ENCODE measurements around the gene PCSK6. TPM values are rescaled to one million over a fixed set of nuclear protein-coding genes. Genes with fewer than 3 reads are reported as not detected.

The PCSK6 gene
- polyA plus RNA-seq, 3 donors = 0.05 to 0.10 TPM; not detected in 1

GRCh38 chr15:101255615-101256241 lies 233.8 kb downstream of the PCSK6 start:
- H3K4me3 Mint-ChIP-seq = peak overlapping the region in 1 of 2 donors; percentile 26
- TF ChIP-seq, protein P1, sequence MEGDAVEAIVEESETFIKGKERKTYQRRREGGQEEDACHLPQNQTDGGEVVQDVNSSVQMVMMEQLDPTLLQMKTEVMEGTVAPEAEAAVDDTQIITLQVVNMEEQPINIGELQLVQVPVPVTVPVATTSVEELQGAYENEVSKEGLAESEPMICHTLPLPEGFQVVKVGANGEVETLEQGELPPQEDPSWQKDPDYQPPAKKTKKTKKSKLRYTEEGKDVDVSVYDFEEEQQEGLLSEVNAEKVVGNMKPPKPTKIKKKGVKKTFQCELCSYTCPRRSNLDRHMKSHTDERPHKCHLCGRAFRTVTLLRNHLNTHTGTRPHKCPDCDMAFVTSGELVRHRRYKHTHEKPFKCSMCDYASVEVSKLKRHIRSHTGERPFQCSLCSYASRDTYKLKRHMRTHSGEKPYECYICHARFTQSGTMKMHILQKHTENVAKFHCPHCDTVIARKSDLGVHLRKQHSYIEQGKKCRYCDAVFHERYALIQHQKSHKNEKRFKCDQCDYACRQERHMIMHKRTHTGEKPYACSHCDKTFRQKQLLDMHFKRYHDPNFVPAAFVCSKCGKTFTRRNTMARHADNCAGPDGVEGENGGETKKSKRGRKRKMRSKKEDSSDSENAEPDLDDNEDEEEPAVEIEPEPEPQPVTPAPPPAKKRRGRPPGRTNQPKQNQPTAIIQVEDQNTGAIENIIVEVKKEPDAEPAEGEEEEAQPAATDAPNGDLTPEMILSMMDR (IDR thresholded peaks at IDR 0.05) = no peak
- no peaks in the 10 kb centered on the region for H3K36me3 Mint-ChIP-seq
- no peak for DNase-seq
- 25% methylated on average over 7 of the region's 8 CpGs for WGBS (ENCODE audit: insufficient coverage)
- peaks cover 16% of the 10 kb centered on the region for H3K4me1 Mint-ChIP-seq
- H3K9ac ChIP-seq (ENCODE audit: insufficient read depth, low read length, poor library complexity, severe bottlenecking) = no peak overlapping the region
- H2AFZ ChIP-seq (ENCODE audit: insufficient read depth, low read depth, low read length, poor library complexity, severe bottlenecking) = no peak overlapping the region
- peaks cover 16% of the 10 kb centered on the region for H3K79me2 ChIP-seq (ENCODE audit: insufficient read depth, low read length)
- peak overlapping the region in 1 of 7 donors; percentile 63 for H3K27ac Mint-ChIP-seq
- intact Hi-C loops (cut with micrococcal nuclease) = loop anchor here (5.0 to 10.0 kb wide), 3 partner anchors 238 to 341 kb away; partner anchors contain the start of gene LRRK1 (in 1 of the 2)
- no peak overlapping the region for H3K4me3 ChIP-seq (replicated peaks in 1 of 3; ENCODE audit: low read depth in 2 of 3, low read length in 3 of 3)
- no peak overlapping the region for H3K27ac ChIP-seq (ENCODE audit: low read depth in 1 of 2, low read length in 2 of 2)
- H4K20me1 ChIP-seq (ENCODE audit: insufficient read depth, low read length) = peaks cover 2% of the 10 kb centered on the region
- peaks cover 10 to 26% (median 17%) of the 10 kb centered on the region in 3 donors for H3K27me3 Mint-ChIP-seq (ENCODE audit: low read depth in 3 of 3)
- peaks cover 0 to 6% of the 10 kb centered on the region in 2 donors for H3K27me3 ChIP-seq (ENCODE audit: control insufficient read depth in 2 of 2, insufficient read depth in 2 of 2, low read length in 2 of 2)
- peaks cover 10 to 12% of the 10 kb centered on the region in 2 donors for H3K4me1 ChIP-seq (ENCODE audit: control insufficient read depth in 1 of 2, insufficient read depth in 2 of 2, low read length in 2 of 2)
- H3K9me3 ChIP-seq (replicated peaks in 1 of 2; ENCODE audit: control insufficient read depth in 1 of 2, insufficient read depth in 1 of 2, low read length in 2 of 2) = no peaks in the 10 kb centered on the region
- no peaks in the 10 kb centered on the region for H3K36me3 ChIP-seq (replicated peaks in 1 of 2; ENCODE audit: control insufficient read depth in 1 of 2, insufficient read depth in 2 of 2, low read length in 2 of 2)
- H3K9me3 Mint-ChIP-seq = no peaks in the 10 kb centered on the region
- no peak overlapping the region for H3K4me2 ChIP-seq (replicated peaks; ENCODE audit: extremely low read depth, low read length, poor library complexity, severe bottlenecking)

GRCh38 chr15:101255051-101255395 lies 234.5 kb downstream of the PCSK6 start:
- Histone ChIP-seq H3K9ac (ENCODE audit: insufficient read depth, low read length, poor library complexity, severe bottlenecking) (no peak overlapping the region), H3K79me2 (ENCODE audit: insufficient read depth, low read length) (peaks cover 23% of the 10 kb centered on the region), H4K20me1 (ENCODE audit: insufficient read depth, low read length) (peaks cover 9% of the 10 kb centered on the region), H3K27me3 (ENCODE audit: control insufficient read depth in 2 of 2, insufficient read depth in 2 of 2, low read length in 2 of 2) (peaks cover 0 to 6% of the 10 kb centered on the region in 2 donors), H3K27ac (ENCODE audit: low read depth in 1 of 2, low read length in 2 of 2) (no peak overlapping the region), H2AFZ (ENCODE audit: insufficient read depth, low read depth, low read length, poor library complexity, severe bottlenecking) (no peak overlapping the region), H3K4me1 (ENCODE audit: control insufficient read depth in 1 of 2, insufficient read depth in 2 of 2, low read length in 2 of 2) (peaks cover 17 to 19% of the 10 kb centered on the region in 2 donors), H3K36me3 (replicated peaks in 1 of 2; ENCODE audit: control insufficient read depth in 1 of 2, insufficient read depth in 2 of 2, low read length in 2 of 2) (no peaks in the 10 kb centered on the region), H3K4me3 (replicated peaks in 1 of 3; ENCODE audit: low read depth in 2 of 3, low read length in 3 of 3) (no peak overlapping the region), H3K9me3 (replicated peaks in 1 of 2; ENCODE audit: control insufficient read depth in 1 of 2, insufficient read depth in 1 of 2, low read length in 2 of 2) (no peaks in the 10 kb centered on the region), H3K4me2 (replicated peaks; ENCODE audit: extremely low read depth, low read length, poor library complexity, severe bottlenecking) (no peak overlapping the region)
- no peak for DNase-seq
- TF ChIP-seq, protein P1 (IDR thresholded peaks at IDR 0.05) = no peak
- Mint-ChIP-seq H3K4me1 (peaks cover 23% of the 10 kb centered on the region), H3K4me3 (peak overlapping the region in 1 of 2 donors; percentile 26), H3K36me3 (peaks cover 0 to 3% of the 10 kb centered on the region in 2 donors), H3K27ac (no peak overlapping the region), H3K27me3 (ENCODE audit: low read depth in 3 of 3) (peaks cover 7 to 21% (median 17%) of the 10 kb centered on the region in 3 donors), H3K9me3 (no peaks in the 10 kb centered on the region)
- intact Hi-C loops (cut with micrococcal nuclease) = loop anchor here (5.0 to 10.0 kb wide), 3 partner anchors 238 to 340 kb away; partner anchors contain the start of gene LRRK1 (in 1 of the 2)
- WGBS (ENCODE audit: insufficient coverage) = 90% methylated on average over 1 of the region's 5 CpGs

All from CD14-positive monocyte (primary cell).